ENCODE measurements around the gene AVPR2. TPM values are rescaled to one million over a fixed set of nuclear protein-coding genes. Genes with fewer than 3 reads are reported as not detected.

The AVPR2 gene
- total RNA-seq, 6 donors from 2014 or later = 1.2 to 2.8 (median 1.4) TPM; not detected in 3

- ATAC-seq (ENCODE audit: low FRiP score in 2 of 2) (no peak), DNase-seq (no peak)
- TF ChIP-seq POLR2A (IDR thresholded peaks at IDR 0.05) (no peak), CTCF (IDR thresholded peaks at IDR 0.05) (no peak), EP300 (IDR thresholded peaks at IDR 0.05) (no peak), POLR2AphosphoS5 (IDR thresholded peaks at IDR 0.05) (no peak)
- Histone ChIP-seq H3K36me3 (peaks cover 0 to 33% (median 11%) of the 10 kb centered on the region in 4 donors), H3K27me3 (no peaks in the 10 kb centered on the region), H3K27ac (peak overlapping the region in 2 of 4 donors; percentile 34 to 60), H3K4me1 (peaks cover 8 to 57% (median 29%) of the 10 kb centered on the region in 4 donors), H3K4me3 (no peak overlapping the region), H3K9me3 (no peaks in the 10 kb centered on the region)
- WGBS, 2 donors = 93 to 94% methylated on average over 4 to 13 of the region's 13 CpGs
Measured at GRCh38 chrX:153931748-153932147, 27.3 kb downstream of the AVPR2 start.

GRCh38 chrX:153932220-153932915 lies 27.9 kb downstream of the AVPR2 start:
- no peaks in the 10 kb centered on the region for H3K9me3 ChIP-seq
- H3K27ac ChIP-seq = peak overlapping the region in 1 of 4 donors; percentile 34
- DNase-seq = no peak
- H3K27me3 ChIP-seq = no peaks in the 10 kb centered on the region
- peaks cover 0 to 33% (median 11%) of the 10 kb centered on the region in 4 donors for H3K36me3 ChIP-seq
- ATAC-seq (ENCODE audit: low FRiP score in 2 of 2) = no peak
- 89 to 92% methylated on average over 6 to 13 of the region's 13 CpGs for WGBS, 2 donors
- H3K4me3 ChIP-seq = no peak overlapping the region
- TF ChIP-seq POLR2AphosphoS5 (IDR thresholded peaks at IDR 0.05) = no peak
- H3K4me1 ChIP-seq = peaks cover 8 to 51% (median 23%) of the 10 kb centered on the region in 4 donors

GRCh38 chrX:153933748-153934147 lies 29.3 kb downstream of the AVPR2 start:
- DNase-seq = no peak
- Histone ChIP-seq H3K4me1 (peaks cover 8 to 43% (median 19%) of the 10 kb centered on the region in 4 donors), H3K36me3 (peaks cover 0 to 33% (median 11%) of the 10 kb centered on the region in 4 donors), H3K27me3 (no peaks in the 10 kb centered on the region), H3K27ac (peak overlapping the region; percentile 60 to 76 (median 70)), H3K9me3 (no peaks in the 10 kb centered on the region), H3K4me3 (peak overlapping the region; percentile 60 to 78 (median 73))
- no peak for ATAC-seq (ENCODE audit: low FRiP score in 2 of 2)
- 0 to 54% methylated on average over 1 to 7 of the region's 7 CpGs for WGBS, 2 donors
- TF ChIP-seq POLR2AphosphoS5 (IDR thresholded peaks at IDR 0.05) = no peak
- no peak for TF ChIP-seq CTCF (IDR thresholded peaks at IDR 0.05)
- TF ChIP-seq POLR2A (IDR thresholded peaks at IDR 0.05) = no peak
- no peak for TF ChIP-seq EP300 (IDR thresholded peaks at IDR 0.05)

GRCh38 chrX:153934148-153934761 lies 29.8 kb downstream of the AVPR2 start:
- 26% methylated on average over 17 of the region's 33 CpGs; no CpG with 5 or more reads in 1 of the 2 donors for WGBS, 2 donors

More at GRCh38 chrX:153934148-153934761, 29.8 kb downstream of the AVPR2 start:
- Histone ChIP-seq H3K9me3 (no peaks in the 10 kb centered on the region), H3K36me3 (peaks cover 0 to 33% (median 11%) of the 10 kb centered on the region in 4 donors), H3K27me3 (no peaks in the 10 kb centered on the region), H3K4me1 (peaks cover 8 to 38% (median 14%) of the 10 kb centered on the region in 4 donors), H3K27ac (peak overlapping the region; percentile 60 to 76 (median 70)), H3K4me3 (peak overlapping the region; percentile 60 to 78 (median 73))
- peak; percentile 4 to 20 for ATAC-seq (ENCODE audit: low FRiP score in 2 of 2)
- DNase-seq = no peak
- TF ChIP-seq POLR2A (IDR thresholded peaks at IDR 0.05) (no peak), EP300 (IDR thresholded peaks at IDR 0.05) (no peak), CTCF (IDR thresholded peaks at IDR 0.05) (no peak), POLR2AphosphoS5 (IDR thresholded peaks at IDR 0.05) (no peak)

Data from upper lobe of left lung (tissue), 6 donors.